MM.1S (cell line): ENCODE results near the gene OR9Q1.

Experiments used
- CTCF ChIP-seq: fragments of 300-600 bp; sonication (generic); IDR thresholded peaks from 2 replicates; pipeline ENCODE4 v1.5.1; 2016; ENCODE audit warnings: antibody characterized with exemption, low read length, mixed read lengths
- EZH2 ChIP-seq: fragments of 300-600 bp; sonication (generic); optimal IDR thresholded peaks from 2 replicates; pipeline ENCODE3; 2017; ENCODE audit warnings: low read depth, mild to moderate bottlenecking, antibody characterized with exemption, low read length, mixed read lengths

- TF ChIP-seq EZH2 (no peak), CTCF (no peak)
These were observed 44.8 kb upstream of the OR9Q1 start for GRCh38 chr11:57978686-57979531.
